ENCODE data around the gene HERC6.

DNA sequence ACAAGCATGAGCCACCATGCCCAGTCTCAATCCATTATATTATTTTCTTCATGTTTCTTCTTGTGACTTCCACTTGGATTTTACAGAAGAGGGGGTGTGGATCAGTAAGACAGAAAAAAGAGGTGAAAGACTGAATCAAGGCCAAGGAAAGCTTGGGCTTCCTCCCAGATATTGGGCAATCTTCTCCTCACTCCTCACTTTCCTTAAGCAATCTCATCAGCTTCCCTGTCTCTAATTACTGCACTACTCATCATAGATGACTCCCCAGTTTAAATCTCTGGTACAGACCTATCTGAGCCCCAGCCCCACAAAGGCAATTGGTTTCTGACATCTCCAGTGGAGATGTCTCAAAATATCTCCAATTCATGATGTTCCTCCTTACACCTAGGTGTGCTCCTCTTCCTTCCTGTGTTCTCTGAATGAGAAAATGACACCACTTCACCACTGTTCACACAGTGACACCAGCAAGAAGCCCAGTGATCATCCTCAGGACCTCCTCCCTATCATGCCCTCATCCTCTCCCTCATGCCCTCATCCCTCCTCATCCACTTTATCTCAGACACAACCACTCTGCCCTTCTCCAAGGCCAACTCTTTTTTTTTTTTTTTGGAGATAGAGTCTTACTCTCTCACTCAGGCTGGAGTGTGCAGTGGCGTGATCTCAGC is 44.8 kb upstream of the HERC6 start:
- TF ChIP-seq, protein P1, sequence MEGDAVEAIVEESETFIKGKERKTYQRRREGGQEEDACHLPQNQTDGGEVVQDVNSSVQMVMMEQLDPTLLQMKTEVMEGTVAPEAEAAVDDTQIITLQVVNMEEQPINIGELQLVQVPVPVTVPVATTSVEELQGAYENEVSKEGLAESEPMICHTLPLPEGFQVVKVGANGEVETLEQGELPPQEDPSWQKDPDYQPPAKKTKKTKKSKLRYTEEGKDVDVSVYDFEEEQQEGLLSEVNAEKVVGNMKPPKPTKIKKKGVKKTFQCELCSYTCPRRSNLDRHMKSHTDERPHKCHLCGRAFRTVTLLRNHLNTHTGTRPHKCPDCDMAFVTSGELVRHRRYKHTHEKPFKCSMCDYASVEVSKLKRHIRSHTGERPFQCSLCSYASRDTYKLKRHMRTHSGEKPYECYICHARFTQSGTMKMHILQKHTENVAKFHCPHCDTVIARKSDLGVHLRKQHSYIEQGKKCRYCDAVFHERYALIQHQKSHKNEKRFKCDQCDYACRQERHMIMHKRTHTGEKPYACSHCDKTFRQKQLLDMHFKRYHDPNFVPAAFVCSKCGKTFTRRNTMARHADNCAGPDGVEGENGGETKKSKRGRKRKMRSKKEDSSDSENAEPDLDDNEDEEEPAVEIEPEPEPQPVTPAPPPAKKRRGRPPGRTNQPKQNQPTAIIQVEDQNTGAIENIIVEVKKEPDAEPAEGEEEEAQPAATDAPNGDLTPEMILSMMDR (conservative IDR thresholded peaks at IDR 0.05; ENCODE audit: low read depth in 2 of 2), result no peak
- TF ChIP-seq STAT1 (IDR thresholded peaks at IDR 0.05; ENCODE audit: unreplicated experiment) (no peak), EZH2 (IDR thresholded peaks at IDR 0.05; ENCODE audit: low read depth, unreplicated experiment) (no peak), CREB1 (CRISPR knock-in tag; IDR thresholded peaks at IDR 0.05; ENCODE audit: low read depth) (no peak), EZH2phosphoT487 (IDR thresholded peaks at IDR 0.05; ENCODE audit: unreplicated experiment) (no peak), JUNB (IDR thresholded peaks at IDR 0.05; ENCODE audit: unreplicated experiment) (no peak), POLR2AphosphoS5 (IDR thresholded peaks at IDR 0.05; ENCODE audit: low read depth) (no peak)
- TF ChIP-seq, protein P2, sequence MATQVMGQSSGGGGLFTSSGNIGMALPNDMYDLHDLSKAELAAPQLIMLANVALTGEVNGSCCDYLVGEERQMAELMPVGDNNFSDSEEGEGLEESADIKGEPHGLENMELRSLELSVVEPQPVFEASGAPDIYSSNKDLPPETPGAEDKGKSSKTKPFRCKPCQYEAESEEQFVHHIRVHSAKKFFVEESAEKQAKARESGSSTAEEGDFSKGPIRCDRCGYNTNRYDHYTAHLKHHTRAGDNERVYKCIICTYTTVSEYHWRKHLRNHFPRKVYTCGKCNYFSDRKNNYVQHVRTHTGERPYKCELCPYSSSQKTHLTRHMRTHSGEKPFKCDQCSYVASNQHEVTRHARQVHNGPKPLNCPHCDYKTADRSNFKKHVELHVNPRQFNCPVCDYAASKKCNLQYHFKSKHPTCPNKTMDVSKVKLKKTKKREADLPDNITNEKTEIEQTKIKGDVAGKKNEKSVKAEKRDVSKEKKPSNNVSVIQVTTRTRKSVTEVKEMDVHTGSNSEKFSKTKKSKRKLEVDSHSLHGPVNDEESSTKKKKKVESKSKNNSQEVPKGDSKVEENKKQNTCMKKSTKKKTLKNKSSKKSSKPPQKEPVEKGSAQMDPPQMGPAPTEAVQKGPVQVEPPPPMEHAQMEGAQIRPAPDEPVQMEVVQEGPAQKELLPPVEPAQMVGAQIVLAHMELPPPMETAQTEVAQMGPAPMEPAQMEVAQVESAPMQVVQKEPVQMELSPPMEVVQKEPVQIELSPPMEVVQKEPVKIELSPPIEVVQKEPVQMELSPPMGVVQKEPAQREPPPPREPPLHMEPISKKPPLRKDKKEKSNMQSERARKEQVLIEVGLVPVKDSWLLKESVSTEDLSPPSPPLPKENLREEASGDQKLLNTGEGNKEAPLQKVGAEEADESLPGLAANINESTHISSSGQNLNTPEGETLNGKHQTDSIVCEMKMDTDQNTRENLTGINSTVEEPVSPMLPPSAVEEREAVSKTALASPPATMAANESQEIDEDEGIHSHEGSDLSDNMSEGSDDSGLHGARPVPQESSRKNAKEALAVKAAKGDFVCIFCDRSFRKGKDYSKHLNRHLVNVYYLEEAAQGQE (IDR thresholded peaks at IDR 0.05; ENCODE audit: unreplicated experiment), result no peak
